ENCODE measurements around the gene TAF13.

DNA sequence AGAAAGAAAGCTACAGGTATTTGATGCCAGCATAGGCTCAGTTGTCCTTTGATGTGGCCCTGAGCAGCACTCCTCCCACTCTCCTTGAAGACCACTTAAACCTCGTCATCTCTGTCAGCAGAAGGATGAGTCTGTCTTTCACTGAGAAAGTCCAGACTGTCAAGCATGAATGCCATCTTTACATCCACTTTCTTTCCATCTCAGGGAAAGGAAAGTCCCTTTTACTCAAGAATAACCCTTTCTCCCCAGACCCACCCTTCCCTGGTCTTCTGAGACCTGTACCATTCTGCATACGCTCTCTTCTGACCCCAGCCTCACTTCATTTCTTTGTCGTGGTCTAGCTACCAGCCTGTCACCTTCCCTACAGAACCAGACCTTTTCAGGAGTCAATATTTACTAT lies 34.1 kb upstream of the TAF13 start:
- TF ChIP-seq ZFX (IDR thresholded peaks at IDR 0.05; ENCODE audit: borderline replicate concordance) (no peak), CTCF (IDR thresholded peaks at IDR 0.05) (no peak)

Measured in 22Rv1 (cell line).